HEK293 (cell line): ENCODE results near the gene AMMECR1.

Source experiments
- GLIS1 ChIP-seq: fragments of 450-650 bp; formaldehyde crosslinking; IDR thresholded peaks from 2 replicates; pipeline ENCODE4 v1.5.1; 2016; ENCODE audit warnings: missing biosample characterization, missing genetic modification characterization
- KLF16 ChIP-seq: fragments of 450-650 bp; formaldehyde crosslinking; IDR thresholded peaks from 2 replicates; pipeline ENCODE4 v1.5.1; 2017; ENCODE audit warnings: missing biosample characterization, missing genetic modification characterization
- KLF17 ChIP-seq: fragments of 450-650 bp; formaldehyde crosslinking; IDR thresholded peaks from 2 replicates; pipeline ENCODE4 v1.5.1; 2016; ENCODE audit warnings: missing biosample characterization, missing genetic modification characterization
- PATZ1 ChIP-seq: fragments of 450-650 bp; formaldehyde crosslinking; IDR thresholded peaks from 2 replicates; pipeline ENCODE4 v1.5.1; 2016; ENCODE audit warnings: missing biosample characterization, missing genetic modification characterization
- PRDM1 ChIP-seq: fragments of 450-650 bp; formaldehyde crosslinking; IDR thresholded peaks from 2 replicates; pipeline ENCODE4; 2016; ENCODE audit warnings: missing biosample characterization, missing genetic modification characterization
- PRDM6 ChIP-seq: fragments of 450-650 bp; formaldehyde crosslinking; IDR thresholded peaks from 2 replicates; pipeline ENCODE4 v1.5.1; 2017; ENCODE audit warnings: missing biosample characterization, missing genetic modification characterization
- YY1 ChIP-seq: fragments of 450-650 bp; formaldehyde crosslinking; IDR thresholded peaks from 2 replicates; pipeline ENCODE4 v1.5.1; 2018; ENCODE audit warnings: missing biosample characterization, missing genetic modification characterization
- ZEB2 ChIP-seq: fragments of 450-650 bp; formaldehyde crosslinking; IDR thresholded peaks from 2 replicates; pipeline ENCODE4 v1.5.1; 2016; ENCODE audit warnings: missing biosample characterization, missing genetic modification characterization
- ZFP3 ChIP-seq: fragments of 450-650 bp; formaldehyde crosslinking; IDR thresholded peaks from 2 replicates; pipeline ENCODE4 v1.5.1; 2016; ENCODE audit warnings: low read depth, missing biosample characterization, missing genetic modification characterization
- ZFP37 ChIP-seq: fragments of 450-650 bp; formaldehyde crosslinking; IDR thresholded peaks from 2 replicates; pipeline ENCODE4 v1.5.1; 2016; ENCODE audit warnings: missing biosample characterization, missing genetic modification characterization
- ZNF121 ChIP-seq: fragments of 450-650 bp; formaldehyde crosslinking; IDR thresholded peaks from 2 replicates; pipeline ENCODE4 v1.5.1; 2016; ENCODE audit warnings: missing biosample characterization, missing genetic modification characterization
- ZNF18 ChIP-seq: fragments of 450-650 bp; formaldehyde crosslinking; IDR thresholded peaks from 2 replicates; pipeline ENCODE4 v1.5.1; 2016; ENCODE audit warnings: missing biosample characterization, missing genetic modification characterization
- ZNF324 ChIP-seq: fragments of 450-650 bp; formaldehyde crosslinking; IDR thresholded peaks from 2 replicates; pipeline ENCODE4 v1.5.1; 2016; ENCODE audit warnings: missing biosample characterization, missing genetic modification characterization
- ZNF341 ChIP-seq: fragments of 450-650 bp; formaldehyde crosslinking; IDR thresholded peaks from 2 replicates; pipeline ENCODE4; 2016; ENCODE audit warnings: low read depth, missing biosample characterization, missing genetic modification characterization
- ZNF366 ChIP-seq: fragments of 450-650 bp; formaldehyde crosslinking; conservative IDR thresholded peaks from 2 replicates; pipeline ENCODE4 v1.5.1; 2016; ENCODE audit warnings: missing biosample characterization, missing genetic modification characterization
- ZNF416 ChIP-seq: fragments of 450-650 bp; formaldehyde crosslinking; IDR thresholded peaks from 2 replicates; pipeline ENCODE4 v1.5.1; 2016; ENCODE audit warnings: missing biosample characterization, missing genetic modification characterization
- ZNF423 ChIP-seq: fragments of 450-650 bp; formaldehyde crosslinking; IDR thresholded peaks from 2 replicates; pipeline ENCODE4 v1.5.1; 2016; ENCODE audit warnings: missing biosample characterization, missing genetic modification characterization
- ZNF610 ChIP-seq: fragments of 450-650 bp; formaldehyde crosslinking; IDR thresholded peaks from 2 replicates; pipeline ENCODE4 v1.5.1; 2016; ENCODE audit warnings: missing biosample characterization, missing genetic modification characterization, borderline replicate concordance
- ZNF626 ChIP-seq: fragments of 450-650 bp; sonication (Bioruptor Pico); formaldehyde crosslinking; IDR thresholded peaks from 2 replicates; pipeline ENCODE4 v1.5.1; 2018; ENCODE audit warnings: missing biosample characterization, missing genetic modification characterization, inconsistent platforms
- ZNF692 ChIP-seq: fragments of 450-650 bp; formaldehyde crosslinking; IDR thresholded peaks from 2 replicates; pipeline ENCODE4 v1.5.1; 2016; ENCODE audit warnings: missing biosample characterization, missing genetic modification characterization
- ZSCAN30 ChIP-seq: fragments of 450-650 bp; IDR thresholded peaks from 2 replicates; pipeline ENCODE4 v1.5.1; 2018; ENCODE audit warnings: missing biosample characterization, mild to moderate bottlenecking, missing genetic modification characterization, moderate library complexity
- TF ChIP-seq, protein P1 (sequence below): fragments of 450-650 bp; formaldehyde crosslinking; IDR thresholded peaks from 2 replicates; pipeline ENCODE4 v1.5.1; 2016; ENCODE audit warnings: missing biosample characterization, missing genetic modification characterization
- TF ChIP-seq, protein P2 (sequence below): fragments of 450-650 bp; formaldehyde crosslinking; optimal IDR thresholded peaks from 2 replicates; pipeline ENCODE3; 2016; ENCODE audit warnings: missing biosample characterization, mild to moderate bottlenecking, missing genetic modification characterization

The AMMECR1 gene

GRCh38 chrX:110317820-110318663, at the start of gene AMMECR1 (continued):
- TF ChIP-seq ZNF18 (tag by site-specific recombination) (no peak), KLF17 (peak; percentile 51; the same call in 1 of the 2 replicates), ZNF341 (peak; percentile 86), ZNF692 (0 out of 2 replicates have a peak, but pooled peaks have one; percentile 12), ZEB2 (tag by site-specific recombination) (peak; percentile 18; the same call in 1 of the 2 replicates), ZFP37 (tag by site-specific recombination) (peak; percentile 44; the same call in 1 of the 2 replicates), PATZ1 (peak; percentile 78), ZNF324 (tag by site-specific recombination) (peak; percentile 56; the same call in 1 of the 2 replicates), ZSCAN30 (tag by site-specific recombination) (peak; percentile 47; the same call in 1 of the 2 replicates), ZNF366 (tag by site-specific recombination) (peak; percentile 91), GLIS1 (peak; percentile 93), ZNF626 (tag by site-specific recombination) (no peak), ZFP3 (tag by site-specific recombination) (no peak), PRDM1 (peak; percentile 98), YY1 (peak; percentile 87), KLF16 (0 out of 2 replicates have a peak, but pooled peaks have one; percentile 28), ZNF121 (tag by site-specific recombination) (no peak), ZNF423 (0 out of 2 replicates have a peak, but pooled peaks have one; percentile 16), ZNF416 (tag by site-specific recombination) (no peak), PRDM6 (tag by site-specific recombination) (no peak), ZNF610 (tag by site-specific recombination) (0 out of 2 replicates have a peak, but pooled peaks have one; percentile 32)
- TF ChIP-seq, protein P1, sequence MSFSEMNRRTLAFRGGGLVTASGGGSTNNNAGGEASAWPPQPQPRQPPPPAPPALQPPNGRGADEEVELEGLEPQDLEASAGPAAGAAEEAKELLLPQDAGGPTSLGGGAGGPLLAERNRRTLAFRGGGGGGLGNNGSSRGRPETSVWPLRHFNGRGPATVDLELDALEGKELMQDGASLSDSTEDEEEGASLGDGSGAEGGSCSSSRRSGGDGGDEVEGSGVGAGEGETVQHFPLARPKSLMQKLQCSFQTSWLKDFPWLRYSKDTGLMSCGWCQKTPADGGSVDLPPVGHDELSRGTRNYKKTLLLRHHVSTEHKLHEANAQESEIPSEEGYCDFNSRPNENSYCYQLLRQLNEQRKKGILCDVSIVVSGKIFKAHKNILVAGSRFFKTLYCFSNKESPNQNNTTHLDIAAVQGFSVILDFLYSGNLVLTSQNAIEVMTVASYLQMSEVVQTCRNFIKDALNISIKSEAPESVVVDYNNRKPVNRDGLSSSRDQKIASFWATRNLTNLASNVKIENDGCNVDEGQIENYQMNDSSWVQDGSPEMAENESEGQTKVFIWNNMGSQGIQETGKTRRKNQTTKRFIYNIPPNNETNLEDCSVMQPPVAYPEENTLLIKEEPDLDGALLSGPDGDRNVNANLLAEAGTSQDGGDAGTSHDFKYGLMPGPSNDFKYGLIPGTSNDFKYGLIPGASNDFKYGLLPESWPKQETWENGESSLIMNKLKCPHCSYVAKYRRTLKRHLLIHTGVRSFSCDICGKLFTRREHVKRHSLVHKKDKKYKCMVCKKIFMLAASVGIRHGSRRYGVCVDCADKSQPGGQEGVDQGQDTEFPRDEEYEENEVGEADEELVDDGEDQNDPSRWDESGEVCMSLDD (tag by site-specific recombination), result peak; percentile 83
- TF ChIP-seq, protein P2, sequence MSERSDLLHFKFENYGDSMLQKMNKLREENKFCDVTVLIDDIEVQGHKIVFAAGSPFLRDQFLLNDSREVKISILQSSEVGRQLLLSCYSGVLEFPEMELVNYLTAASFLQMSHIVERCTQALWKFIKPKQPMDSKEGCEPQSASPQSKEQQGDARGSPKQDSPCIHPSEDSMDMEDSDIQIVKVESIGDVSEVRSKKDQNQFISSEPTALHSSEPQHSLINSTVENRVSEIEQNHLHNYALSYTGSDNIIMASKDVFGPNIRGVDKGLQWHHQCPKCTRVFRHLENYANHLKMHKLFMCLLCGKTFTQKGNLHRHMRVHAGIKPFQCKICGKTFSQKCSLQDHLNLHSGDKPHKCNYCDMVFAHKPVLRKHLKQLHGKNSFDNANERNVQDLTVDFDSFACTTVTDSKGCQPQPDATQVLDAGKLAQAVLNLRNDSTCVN (tag by site-specific recombination), result peak; percentile 68
